Loucy (cell line): Measurements from ENCODE around the gene IGF1R.
A peak's percentile ranks its signal among the peaks of the same experiment; 100 is the strongest.

Experiments used
- CTCF ChIP-seq: fragments of 200-600 bp; sonication (generic); conservative IDR thresholded peaks from 2 replicates; pipeline ENCODE4 v1.5.1; 2014; ENCODE audit warnings: mild to moderate bottlenecking, antibody characterized with exemption, low read length
- EZH2phosphoT487 ChIP-seq: fragments of 200-600 bp; IDR thresholded peaks from 2 replicates; pipeline ENCODE4 v1.6.1; 2018; ENCODE audit warnings: antibody characterized with exemption, mild to moderate bottlenecking, moderate library complexity, borderline replicate concordance

GRCh38 chr15:98779463-98780071 is 131.2 kb downstream of the IGF1R start:
- no peak for TF ChIP-seq EZH2phosphoT487
- peak; percentile 98 for TF ChIP-seq CTCF
